Stimulated activated CD8-positive, alpha-beta memory T cell treated with anti-CD3 and anti-CD28 coated beads, Interleukin-7, amount 100 ng/mL, for 48 hours (primary cell): ENCODE measurements around the gene BTC.
"Not testable (repeated sequence)": the region's sequence is repeated elsewhere in the genome, so short reads cannot be mapped to it uniquely, and the experiment has no call there.

Source experiments
- DNase-seq, 2 donors: peaks; one replicate each; pipeline ENCODE4 v3.0.0-alpha.2; 2020; ENCODE audit warnings: low read depth in 1 of 2; ENCODE audit errors: extremely low read depth in 1 of 2

Gene BTC, protein sequence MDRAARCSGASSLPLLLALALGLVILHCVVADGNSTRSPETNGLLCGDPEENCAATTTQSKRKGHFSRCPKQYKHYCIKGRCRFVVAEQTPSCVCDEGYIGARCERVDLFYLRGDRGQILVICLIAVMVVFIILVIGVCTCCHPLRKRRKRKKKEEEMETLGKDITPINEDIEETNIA

DNA sequence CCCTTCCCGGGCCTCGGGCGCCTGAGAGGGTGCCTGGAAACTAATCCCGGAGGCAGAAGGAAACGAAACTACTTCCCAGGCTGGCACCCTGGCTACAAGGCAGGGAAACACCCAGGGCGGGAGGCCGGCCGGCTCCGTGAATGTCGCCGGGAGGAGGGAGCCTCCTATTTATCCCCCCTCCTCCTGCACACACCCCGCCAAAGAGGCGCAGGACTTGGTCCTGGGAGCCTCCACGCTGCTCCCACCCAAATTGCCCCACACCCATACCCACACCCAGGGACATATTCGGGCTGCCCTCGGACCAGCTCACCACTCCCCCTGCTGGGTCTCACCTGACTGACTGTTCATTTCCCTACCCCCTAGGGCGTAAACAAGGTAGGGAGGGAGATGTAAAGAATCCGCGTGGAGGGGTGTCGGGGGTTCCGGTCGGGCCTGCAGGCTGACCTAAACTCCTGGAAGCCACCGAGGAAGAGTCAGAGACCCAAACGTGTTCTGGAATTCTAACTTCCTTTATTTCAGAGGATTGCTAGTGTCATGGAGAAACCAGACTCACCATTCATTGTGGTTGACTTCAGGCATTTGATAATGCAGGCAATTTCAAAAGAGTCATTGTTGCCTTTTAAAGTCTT, at the start of gene BTC:
TSS of gene BTC (minus strand) at position 142 of the 629 bp plus-strand sequence. CDS start 198 bp downstream, outside the sequence.
- no peak for DNase-seq

DNA sequence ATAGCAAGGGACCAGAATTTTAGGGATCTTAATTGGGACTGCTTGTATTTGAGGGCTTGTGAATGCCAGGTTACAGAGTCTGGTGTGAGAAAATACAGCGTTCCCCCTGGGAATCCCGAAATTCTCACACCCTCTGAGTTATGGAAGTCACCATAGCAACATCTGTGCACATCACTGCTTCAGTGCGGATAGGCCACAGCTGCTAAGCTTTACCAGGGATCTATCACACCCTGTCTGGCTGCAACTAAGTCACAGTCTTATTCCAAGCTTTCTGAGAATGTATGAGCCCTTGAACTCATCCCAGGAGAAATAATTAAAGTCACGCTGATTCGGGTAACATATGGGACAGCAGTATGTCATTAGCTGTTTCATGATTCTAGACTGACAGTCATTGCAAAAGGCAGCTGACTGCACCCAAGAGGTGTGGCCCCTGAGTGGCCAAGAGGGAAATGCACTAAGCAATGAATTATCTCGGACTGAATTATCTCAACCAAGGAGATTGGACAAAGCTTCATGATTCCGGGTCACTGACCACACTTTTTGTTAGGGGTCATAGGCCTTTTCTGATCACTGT, 46.7 kb upstream of the BTC start:
- DNase-seq, result no peak

GRCh38 chr4:74838746-74839370, 44.5 kb upstream of the BTC start:
- DNase-seq, result no peak

GRCh38 chr4:74830928-74831327, 36.6 kb upstream of the BTC start:
- no peak for DNase-seq

- DNase-seq, result no peak
Observed at GRCh38 chr4:74823194-74823593, 28.9 kb upstream of the BTC start.

GRCh38 chr4:74822603-74823002, 28.3 kb upstream of the BTC start:
- DNase-seq, result no peak

GRCh38 chr4:74821541-74821940, 27.2 kb upstream of the BTC start:
- no peak for DNase-seq

DNA sequence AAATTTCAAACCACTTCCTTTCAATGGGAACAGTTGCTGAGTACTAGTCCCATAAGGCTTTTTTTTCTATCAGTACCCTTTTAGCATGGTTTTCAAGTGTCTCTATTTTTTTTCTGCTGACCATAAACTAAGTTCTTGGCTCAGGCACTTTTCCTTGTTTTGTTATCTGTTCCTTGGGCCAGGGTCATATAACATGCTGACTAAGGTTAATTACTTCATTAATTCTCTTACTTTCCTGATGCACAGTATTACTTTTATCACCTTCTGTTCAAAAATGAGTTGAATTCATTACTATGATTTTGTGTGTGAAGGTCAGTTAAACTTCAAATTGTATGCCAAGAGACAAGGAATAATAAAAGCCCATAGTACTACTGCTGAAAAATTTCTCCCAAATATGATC, 19.7 kb upstream of the BTC start:
- no peak for DNase-seq

- not testable (repeated sequence) for DNase-seq
Observed at GRCh38 chr4:74812056-74812455, 17.7 kb upstream of the BTC start.

- DNase-seq, result no peak
Observed at GRCh38 chr4:74805601-74806000, 11.3 kb upstream of the BTC start.

DNA sequence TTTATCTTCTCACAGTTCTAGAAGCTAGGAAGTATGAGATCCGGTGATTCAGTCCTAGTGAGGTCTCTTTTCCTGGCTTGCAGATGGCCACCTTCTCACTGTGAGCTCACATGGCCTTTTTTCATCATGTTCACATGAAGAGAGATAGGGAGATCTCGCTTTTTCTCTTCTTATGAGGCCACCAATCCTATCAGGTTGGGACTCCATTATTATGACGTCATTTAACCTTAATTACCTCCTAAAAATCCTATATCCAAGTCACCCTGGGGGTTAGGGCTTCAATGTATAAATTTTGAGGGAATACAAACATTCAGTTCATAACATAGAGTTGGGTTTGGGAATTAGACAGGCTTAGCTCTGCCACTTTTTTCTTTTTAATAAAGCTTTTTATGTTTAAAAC, 6.0 kb upstream of the BTC start:
- DNase-seq, result no peak

- no peak for DNase-seq
Observed at GRCh38 chr4:74796631-74797030, 2.3 kb upstream of the BTC start.

DNA sequence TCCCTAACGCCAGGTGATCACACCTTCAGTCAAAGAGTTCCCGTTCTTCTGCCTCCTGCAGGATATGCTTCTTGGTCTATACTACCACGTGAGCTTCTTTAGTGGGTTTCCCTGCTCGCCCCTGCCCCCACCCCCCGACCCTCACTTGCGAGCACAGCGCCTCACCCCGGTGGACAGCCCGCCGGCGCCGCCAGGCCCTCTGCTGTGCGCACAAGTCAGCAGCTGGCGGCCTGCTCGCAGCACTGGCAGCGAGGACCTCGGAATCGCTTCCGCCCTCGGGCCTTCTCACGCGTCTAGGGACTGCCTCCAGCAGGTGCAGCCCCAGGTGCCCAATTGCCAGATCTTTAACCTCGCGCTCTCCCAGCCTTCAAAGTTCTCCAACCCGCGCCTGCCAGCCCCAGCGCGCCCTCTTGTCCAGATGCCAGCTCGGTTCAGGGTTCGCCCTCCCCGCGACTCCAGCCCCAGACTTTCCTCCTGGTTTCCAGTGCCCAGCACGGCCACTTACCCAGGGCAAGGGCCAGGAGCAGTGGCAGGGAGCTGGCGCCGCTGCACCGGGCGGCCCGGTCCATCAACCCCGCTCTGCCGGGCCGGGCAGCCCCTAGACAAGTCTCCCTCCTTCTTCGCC, 454 bp downstream of the BTC start:
- DNase-seq, result no peak

DNA sequence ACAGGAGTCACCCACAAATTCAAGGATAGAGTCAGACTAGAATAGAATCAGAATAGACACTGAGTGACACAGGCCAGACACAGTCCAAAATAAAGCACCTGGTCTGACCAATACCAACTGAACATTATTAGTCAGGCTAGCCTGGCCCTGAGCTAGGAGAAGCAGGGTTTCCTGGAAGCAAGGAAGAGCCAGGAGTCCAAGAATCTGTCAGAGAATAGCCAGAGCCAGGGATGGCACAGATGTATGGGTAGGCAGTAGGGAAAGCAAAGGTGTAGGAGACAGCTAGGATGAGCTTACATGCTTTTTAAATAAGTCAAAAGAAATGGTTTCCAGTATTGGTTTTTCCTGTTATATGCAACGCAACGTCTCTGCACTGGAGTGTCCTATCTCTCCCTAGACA, 3.7 kb downstream of the BTC start:
- no peak for DNase-seq

DNA sequence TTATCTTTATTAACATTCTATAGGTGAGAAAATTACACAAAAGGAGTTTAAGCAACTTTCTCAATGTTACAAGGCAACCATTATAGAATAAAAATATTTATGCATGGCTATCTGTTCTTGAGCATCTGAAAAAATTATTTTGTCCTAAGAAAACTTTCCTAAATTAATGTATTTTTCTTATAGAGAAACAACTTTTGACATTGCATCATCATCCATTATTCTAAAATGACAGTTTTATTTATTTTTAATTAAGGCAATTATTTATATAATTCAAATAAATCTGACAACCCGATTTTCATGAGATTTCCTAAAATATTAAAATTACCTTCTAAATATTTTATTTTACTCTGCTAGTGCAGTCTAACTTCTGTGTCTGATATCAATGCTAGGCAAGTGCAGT, 4.8 kb downstream of the BTC start:
- DNase-seq, result no peak

DNA sequence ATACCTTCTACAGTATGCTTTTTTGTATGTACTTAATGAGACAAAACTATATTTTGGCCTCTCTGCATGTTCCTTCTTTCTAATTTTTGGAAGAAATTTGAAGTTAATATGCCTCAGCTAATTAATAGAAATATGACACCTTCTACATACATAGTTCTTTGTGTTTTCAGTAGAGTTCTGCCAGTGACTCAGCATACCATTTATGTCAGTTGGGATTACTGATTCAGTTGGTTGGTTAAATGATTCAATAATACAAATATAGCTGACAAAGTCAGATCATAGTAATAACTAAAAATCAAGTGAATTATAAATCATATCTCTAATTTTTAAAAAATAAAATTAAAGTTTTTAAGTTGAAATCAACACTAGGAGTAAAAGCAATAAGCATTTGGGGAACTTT, 16.8 kb downstream of the BTC start:
- no peak for DNase-seq

DNA sequence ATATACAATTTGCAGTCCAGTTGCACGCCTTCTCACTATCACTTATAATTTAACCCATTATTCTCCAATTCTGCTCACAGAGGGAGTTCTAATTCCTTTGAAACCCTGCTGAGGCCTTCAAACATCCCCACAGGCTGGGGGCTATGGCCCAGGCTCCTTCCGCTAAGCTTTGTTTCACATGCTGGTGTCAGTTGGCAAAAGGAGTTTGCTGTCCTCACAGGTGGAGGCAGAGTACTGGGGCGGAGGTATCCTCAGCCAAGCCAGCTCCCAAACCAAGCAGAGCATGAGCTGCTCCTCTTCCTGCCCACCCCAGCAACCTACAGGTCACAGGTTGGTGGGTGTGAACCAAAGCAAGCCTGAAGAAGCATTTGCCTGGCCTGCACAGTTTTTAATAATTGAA, 21.5 kb downstream of the BTC start:
- DNase-seq, result no peak

GRCh38 chr4:74772106-74772505, 22.2 kb downstream of the BTC start:
- no peak for DNase-seq

- DNase-seq, result no peak
Observed at GRCh38 chr4:74770226-74770910, 24.0 kb downstream of the BTC start.

DNA sequence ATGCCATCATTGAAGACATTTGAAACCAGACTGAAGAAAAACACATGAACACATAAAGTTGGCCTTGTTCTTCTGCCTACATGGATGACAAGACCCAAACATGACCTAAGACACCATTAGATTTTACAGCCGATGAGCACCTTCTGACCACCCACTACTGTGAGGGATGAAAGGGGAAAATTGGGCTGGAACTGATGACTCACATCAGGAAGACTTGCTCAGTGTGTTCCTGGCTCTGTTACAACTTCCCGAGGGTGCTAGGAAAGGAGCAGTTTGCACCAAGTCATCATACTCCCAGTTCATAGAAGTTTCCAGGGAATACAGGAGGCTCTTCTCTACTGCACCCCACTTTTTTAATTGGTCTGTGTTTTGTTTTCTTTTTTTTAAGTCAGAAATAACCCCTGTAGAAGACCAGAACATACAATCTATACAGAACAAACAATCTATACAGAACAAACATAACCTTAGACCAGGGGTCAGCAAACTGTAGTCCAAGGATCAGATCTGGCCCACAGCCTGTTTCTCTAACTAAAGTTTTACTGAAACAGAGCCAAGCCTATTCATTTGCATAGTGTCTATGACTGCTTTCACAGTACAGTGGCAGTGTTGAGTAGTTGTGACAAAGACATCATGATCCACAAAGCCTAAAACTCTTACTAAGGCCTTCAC, 25.3 kb downstream of the BTC start:
- DNase-seq, result no peak

DNA sequence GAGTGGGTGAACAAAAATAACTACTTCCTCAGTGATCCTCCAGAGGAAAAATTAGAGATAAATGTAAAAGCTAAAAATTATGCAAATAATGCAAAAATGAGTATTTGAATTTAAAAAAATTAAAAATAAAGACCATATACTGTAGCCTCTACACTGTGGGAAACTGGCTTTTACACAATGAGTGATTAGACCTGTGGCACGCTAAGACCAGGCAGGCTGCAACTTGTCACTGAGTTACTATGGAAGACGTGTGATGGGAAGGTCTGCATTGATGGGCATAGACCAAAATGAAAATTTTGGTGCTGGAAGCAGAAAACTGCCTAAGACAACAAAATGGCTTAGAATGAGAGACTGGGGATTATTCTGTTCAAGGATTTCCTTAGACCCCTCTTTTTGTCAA, 30.2 kb downstream of the BTC start:
- no peak for DNase-seq
